ENCODE measurements around the gene TCF7L2.

TCF7L2 gene

DNA sequence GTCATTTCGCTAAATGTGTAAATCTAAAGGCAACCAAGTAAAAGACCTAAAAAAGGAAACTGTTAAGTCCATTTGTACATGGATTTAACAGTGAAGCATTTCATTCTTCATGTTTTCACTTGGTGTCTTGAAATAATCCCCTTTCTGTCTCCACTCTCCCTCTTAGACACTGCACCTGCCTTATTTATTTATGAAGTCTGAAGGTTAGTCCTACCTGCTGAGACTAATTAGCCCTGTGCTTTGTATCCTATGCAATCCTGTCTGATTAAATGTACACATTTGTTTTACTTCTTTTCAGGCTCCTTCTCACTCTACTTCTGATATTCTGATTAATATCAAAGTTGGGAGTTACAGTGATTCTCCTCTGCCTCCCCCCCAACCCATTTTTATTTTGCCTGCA is 1.9 kb upstream of the TCF7L2 start:
- no peak for DNase-seq

DNA sequence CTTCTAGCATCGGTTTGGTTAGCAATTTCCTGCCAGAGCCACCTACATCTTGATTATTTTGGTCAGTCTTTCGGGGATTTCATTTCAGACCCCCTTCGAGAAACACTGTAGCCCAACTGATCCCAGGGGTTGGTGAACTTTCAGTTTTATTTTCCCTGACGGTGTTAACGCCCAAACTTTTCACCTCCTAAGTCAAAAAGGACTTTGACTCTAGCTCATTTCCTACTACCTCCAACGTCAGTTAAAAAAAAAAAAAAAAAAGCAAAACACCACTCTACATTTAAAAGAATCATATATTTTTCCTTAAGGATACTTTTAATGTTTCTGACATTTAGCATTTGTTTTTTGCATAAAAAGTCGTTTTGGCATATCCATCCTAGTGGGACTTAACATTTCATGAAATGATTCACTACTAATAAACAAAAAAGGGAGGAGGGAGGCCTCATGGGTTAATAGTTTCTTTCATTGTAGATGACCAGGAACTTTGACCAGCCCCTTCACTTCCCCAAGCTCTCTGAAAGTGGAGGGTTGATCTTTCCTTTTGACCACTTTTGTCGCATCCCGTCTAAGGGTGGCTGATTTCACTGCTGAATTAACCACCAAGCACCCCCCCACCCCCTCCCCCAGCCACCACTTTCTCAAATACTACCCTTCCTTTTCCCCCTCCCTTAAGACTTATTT is 764 bp upstream of the TCF7L2 start:
- DNase-seq: peak; percentile 57

DNA sequence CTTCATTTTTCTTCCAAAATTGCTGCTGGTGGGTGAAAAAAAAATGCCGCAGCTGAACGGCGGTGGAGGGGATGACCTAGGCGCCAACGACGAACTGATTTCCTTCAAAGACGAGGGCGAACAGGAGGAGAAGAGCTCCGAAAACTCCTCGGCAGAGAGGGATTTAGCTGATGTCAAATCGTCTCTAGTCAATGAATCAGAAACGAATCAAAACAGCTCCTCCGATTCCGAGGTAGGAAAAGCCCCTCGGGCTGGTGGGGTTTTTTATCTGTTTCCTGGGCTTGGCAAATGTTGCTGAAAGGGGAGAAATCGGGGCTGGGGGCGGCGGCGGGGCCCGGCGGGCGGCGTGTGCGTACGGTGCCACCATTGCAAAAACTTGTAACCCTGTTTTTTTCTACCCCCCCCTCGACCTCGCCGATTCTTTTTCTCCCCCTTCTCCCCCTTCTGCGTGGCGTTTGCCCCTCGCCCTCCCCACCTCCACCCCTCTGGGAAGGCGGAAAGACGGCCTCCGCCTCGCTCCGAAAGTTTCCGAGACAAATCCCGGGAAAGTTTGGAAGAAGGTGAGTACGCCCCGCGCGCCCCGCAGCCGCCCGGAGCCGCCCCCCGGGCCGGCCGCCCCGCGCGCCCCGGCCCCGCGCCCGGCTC is 789 bp downstream of the TCF7L2 start:
- peak; percentile 34 for DNase-seq

- DNase-seq: peak; percentile 75
Observed at GRCh38 chr10:112951359-112952281, 1.6 kb downstream of the TCF7L2 start.

DNA sequence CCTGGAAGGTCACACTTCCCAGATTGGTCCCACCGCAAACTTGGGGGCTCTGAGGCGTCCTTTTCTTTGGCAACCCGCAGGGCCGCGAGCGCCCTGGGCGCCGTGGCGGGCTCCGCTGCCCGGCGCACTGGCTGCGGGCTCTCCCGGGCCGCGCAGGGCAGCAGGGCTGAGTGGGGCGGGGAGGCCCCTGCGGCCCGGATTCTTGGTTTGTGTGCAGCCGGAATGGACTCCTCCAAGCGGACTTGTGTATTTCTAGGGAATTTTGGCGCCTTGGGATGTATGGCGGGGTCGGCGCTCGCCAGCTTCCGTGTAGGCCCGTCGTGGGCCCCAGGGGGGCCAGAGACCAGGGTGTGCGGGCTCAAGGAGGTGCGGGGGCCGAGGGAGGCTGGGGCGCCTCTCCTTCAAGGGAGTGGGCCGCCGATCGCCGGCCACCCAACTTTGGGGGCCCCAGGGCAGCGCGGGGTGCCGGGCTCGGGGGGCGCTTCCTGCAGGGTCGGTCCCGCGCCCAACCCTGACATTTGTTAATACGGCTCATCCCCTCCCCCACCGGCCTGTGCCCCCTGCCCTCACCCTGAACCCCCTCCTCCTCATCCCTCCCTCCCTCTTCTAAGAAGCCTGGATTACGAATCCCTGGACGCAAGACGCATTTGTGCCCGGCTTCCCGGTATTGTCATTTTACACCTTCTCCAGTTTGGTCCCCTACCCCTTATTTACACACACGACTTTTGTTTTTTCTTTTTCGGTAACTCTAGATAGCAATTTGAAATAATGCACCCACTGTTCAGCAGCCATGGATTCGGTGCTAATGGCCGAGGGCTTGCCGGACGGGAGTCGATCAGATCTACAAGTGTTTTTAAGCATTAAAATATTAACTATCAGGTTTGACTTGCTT is 2.5 kb downstream of the TCF7L2 start:
- DNase-seq: no peak

DNA sequence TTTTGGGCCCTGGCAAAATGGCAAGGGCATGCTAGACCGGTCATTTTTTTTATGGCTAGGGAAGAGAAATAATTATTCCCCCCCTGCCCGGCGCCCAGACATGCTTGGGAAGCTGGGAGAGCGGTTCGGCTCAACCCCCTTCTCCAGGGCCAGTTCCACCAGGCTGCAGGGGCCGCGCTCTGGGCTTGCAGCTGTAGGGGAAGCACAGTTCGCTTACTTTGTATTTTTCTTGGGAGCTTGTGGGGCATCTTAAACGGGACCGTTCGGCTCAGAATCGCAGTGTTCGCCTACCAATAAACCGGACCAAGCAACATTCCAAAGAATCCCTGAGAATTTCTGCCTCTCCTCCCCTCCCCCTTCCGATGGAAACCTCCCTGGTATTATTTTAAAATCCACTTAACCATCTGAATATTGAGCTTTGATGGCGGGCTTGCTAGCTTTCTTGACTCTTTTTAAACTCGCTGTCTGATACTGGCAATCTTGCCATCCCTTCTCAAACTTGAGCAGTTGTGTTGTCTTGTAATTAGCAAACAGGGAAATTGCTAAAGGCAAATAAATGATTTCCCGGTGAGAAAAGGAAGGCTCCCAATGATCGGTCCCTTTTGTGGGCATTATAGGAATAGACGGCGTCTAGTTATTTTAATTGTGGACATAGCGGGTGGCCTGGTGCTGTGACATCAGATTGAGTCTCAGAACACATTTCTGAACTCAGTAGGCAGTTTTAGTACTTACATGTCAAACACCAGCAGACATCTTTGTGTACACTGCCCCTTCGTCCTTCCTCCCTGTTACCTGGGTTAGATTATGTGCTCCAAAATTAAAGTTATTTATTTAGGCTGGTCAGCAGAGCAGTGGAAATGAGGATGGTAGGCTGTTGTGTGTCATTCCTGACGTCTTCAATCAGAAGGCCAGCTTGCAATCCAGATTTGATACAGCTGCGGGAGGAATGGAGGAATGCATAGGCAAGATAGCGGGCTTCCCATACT is 3.4 kb downstream of the TCF7L2 start:
- peak; percentile 46 for DNase-seq

- DNase-seq: no peak
Observed at GRCh38 chr10:112954974-112955581, 5.0 kb downstream of the TCF7L2 start.

- no peak for DNase-seq
Observed at GRCh38 chr10:112955582-112956421, 5.8 kb downstream of the TCF7L2 start.

DNA sequence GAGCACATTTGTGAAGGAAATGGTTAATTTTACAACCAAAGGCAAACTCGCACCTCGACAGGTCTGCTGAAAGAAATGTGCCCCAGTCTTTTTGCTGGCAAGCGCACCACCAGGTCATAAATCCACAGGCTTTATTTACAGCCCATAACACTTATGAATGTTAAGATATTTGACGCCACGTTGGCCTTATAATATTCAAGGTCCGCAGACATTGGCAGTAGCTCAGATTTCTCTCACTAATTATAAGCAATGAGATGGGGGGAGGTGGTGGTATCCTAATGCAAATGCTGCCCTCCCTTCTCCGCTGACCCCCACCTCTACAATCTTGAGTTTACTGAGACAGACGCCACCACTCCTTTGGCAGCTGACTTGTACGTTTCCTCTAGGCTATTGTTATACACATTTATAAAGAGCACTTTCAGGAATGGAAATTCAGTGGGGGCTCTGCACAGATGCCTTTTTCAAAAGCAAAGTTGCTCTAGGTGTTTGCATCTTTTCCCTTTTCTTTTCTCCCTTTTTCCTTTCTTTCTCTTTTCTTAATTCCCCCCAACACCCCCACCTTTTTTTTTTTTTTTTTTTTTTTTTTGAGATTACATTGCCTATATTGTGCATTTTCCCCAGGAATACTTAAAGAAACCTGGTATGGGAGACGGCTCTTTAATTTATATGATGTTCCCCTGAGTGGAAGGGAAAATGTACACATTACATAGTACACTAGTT is 6.7 kb downstream of the TCF7L2 start:
- no peak for DNase-seq

DNA sequence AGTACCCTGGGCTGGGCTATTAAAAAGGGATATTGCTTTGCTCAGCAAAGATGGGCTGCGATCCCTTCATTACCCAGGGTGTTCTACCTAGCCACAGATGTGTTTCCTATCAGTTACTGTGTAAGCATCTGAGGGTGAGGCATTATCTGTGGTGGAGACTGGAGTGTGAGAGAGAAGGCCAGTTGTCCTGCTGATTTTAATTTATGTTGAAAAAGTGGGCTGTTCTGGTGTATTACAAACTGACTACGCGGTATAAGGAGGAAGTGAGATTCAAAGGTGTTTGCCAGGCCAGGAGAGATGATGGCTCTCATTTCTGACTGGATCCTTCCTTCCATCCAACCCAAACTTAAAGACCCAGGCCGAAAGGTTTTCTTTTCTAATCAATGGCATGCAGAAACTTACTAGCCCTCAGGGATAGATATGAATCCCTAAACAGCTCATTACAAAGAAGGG is 7.6 kb downstream of the TCF7L2 start:
- no peak for DNase-seq

DNA sequence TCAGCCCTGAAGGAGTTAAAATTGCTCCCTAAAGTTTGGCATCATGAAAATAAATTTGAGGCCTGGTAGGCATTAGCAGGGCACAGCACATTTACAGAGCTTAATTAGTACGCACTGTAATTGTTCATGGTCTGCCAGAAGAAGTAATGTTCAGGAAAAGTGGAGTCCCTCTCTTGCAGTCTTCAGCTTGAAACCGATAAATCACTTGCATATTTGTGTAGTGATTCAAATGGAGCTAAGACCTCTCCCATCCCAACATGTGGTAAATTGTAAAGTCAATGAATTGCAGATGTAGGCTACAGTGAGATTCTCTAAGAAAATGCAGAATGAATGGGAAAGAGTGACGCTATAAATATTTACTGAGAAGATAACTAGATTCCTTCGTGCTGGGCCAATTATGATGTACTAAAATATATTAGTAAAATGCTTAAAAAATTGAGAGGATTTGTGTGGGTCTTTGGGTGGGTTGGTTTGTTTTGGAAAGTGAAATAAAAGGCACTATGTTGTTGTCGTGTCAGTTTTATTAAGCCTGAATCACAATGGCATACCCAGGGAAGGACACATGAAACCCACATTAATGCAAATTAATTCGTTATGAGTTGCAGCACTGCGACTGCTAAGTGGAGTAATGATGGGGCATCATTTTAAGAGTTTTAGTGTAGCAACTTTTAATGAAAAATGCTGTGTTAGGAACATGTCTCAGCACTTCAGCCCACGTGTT is 8.4 kb downstream of the TCF7L2 start:
- DNase-seq: no peak

- DNase-seq: no peak
Observed at GRCh38 chr10:112959207-112959838, 9.3 kb downstream of the TCF7L2 start.

- DNase-seq: no peak
Observed at GRCh38 chr10:112960151-112960681, 10.2 kb downstream of the TCF7L2 start.

DNA sequence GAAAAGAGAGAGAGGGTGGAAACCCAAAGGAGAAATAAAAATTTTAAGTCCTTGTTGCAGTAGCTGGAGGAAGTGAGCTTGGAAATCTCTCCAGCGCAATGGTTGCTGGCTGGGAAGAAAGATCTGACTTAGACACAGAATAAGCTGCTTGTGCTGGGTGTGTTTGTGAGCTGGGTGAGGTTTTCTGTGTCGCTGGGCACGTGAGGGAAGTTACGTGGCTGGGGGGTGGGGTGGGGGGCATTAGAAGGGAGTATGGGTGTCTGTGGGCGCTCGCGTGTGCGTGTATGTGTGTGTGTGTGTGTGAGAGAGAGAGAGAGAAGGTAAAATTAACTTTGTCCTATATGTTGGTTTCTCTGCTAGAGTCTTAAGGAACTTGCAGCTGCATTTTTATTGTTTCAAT is 11.6 kb downstream of the TCF7L2 start:
- no peak for DNase-seq

GRCh38 chr10:112962343-112962742 is 12.3 kb downstream of the TCF7L2 start:
- DNase-seq: no peak

GRCh38 chr10:112963835-112964234 is 13.8 kb downstream of the TCF7L2 start:
- no peak for DNase-seq

GRCh38 chr10:112964482-112964881 is 14.4 kb downstream of the TCF7L2 start:
- no peak for DNase-seq
